Lower lobe of right lung (tissue), 2 donors: Measurements from ENCODE around the gene BID. TPM values are rescaled to one million over a fixed set of nuclear protein-coding genes. Genes with fewer than 3 reads are reported as not detected.
A peak's percentile ranks its signal among the peaks of the same experiment; 100 is the strongest.

ENCODE experiments used
- ATAC-seq, 2 donors: fragments of 200-7000 bp; cut with Tn5 transposase; one replicate each; pipeline ENCODE4 v1.9.1; 2020 to 2022; ENCODE audit warnings: mild to moderate bottlenecking in 2 of 2, moderate library complexity in 2 of 2
- DNase-seq: peaks from one replicate; pipeline ENCODE4 v3.0.0-alpha.2; 2020
- H3K27ac ChIP-seq: fragments of 200-600 bp; one replicate; pipeline ENCODE4 v1.8.0; 2022
- H3K27me3 ChIP-seq: fragments of 200-600 bp; one replicate; pipeline ENCODE4 v1.8.0; 2022; ENCODE audit warnings: low read depth
- H3K36me3 ChIP-seq: fragments of 200-600 bp; one replicate; pipeline ENCODE4 v1.8.0; 2022; ENCODE audit warnings: mild to moderate bottlenecking
- H3K4me1 ChIP-seq: fragments of 200-600 bp; one replicate; pipeline ENCODE4 v1.8.0; 2022
- H3K4me3 ChIP-seq: fragments of 200-600 bp; one replicate; pipeline ENCODE4 v1.8.0; 2022; ENCODE audit warnings: mild to moderate bottlenecking
- H3K9me3 ChIP-seq: fragments of 200-600 bp; one replicate; pipeline ENCODE4 v1.8.0; 2022
- CTCF ChIP-seq: fragments of 200-600 bp; IDR thresholded peaks from one replicate; pipeline ENCODE4 v1.8.0; 2022; ENCODE audit warnings: antibody characterized with exemption, mild to moderate bottlenecking
- intact Hi-C: fragments of 100-400 bp; cut with DNase I; formaldehyde crosslinking; loops from one replicate; pipeline ENCODE4 v1.11.0; 2022
- total RNA-seq: library from RNA; stranded (reverse); fragmentation: NEBNext Ultra II Directional; extraction: Animal tissue kit (Norgen Biotek cat#: 25700); gene quantifications from one replicate; pipeline ENCODE4 v1.2.1, GENCODE V29; 2021
- donor health status: DM: no; HTN: yes; CAD: no; lungs with severe emphysema.

The BID gene
- total RNA-seq, 1 donor from 2014 or later = 34.3 TPM

- intact Hi-C loops = no loop called here
- H3K36me3 ChIP-seq = no peaks in the 10 kb centered on the region
These were observed 61.8 kb downstream of the BID start for GRCh38 chr22:17712441-17712840.

GRCh38 chr22:17710023-17710422 is 64.2 kb downstream of the BID start:
- Histone ChIP-seq H3K27ac (no peak overlapping the region), H3K36me3 (peaks cover 4% of the 10 kb centered on the region), H3K4me3 (no peak overlapping the region), H3K9me3 (no peaks in the 10 kb centered on the region), H3K27me3 (no peaks in the 10 kb centered on the region), H3K4me1 (peaks cover 7% of the 10 kb centered on the region)
- ATAC-seq = no peak
- DNase-seq = no peak
- intact Hi-C loops = no loop called here
- TF ChIP-seq CTCF = no peak

More at GRCh38 chr22:17712441-17712840, 61.8 kb downstream of the BID start:
- no peak for TF ChIP-seq CTCF
- DNase-seq (no peak), ATAC-seq (no peak)
- H3K27ac ChIP-seq = no peak overlapping the region
- no peak overlapping the region for H3K4me3 ChIP-seq
- no peaks in the 10 kb centered on the region for H3K27me3 ChIP-seq
- H3K9me3 ChIP-seq = no peaks in the 10 kb centered on the region
- peaks cover under 1% of the 10 kb centered on the region for H3K4me1 ChIP-seq

GRCh38 chr22:17707526-17707925 is 66.7 kb downstream of the BID start:
- Histone ChIP-seq H3K27ac (peak overlapping the region; percentile 69), H3K36me3 (peaks cover 14% of the 10 kb centered on the region), H3K27me3 (no peaks in the 10 kb centered on the region), H3K9me3 (no peaks in the 10 kb centered on the region), H3K4me3 (peak overlapping the region; percentile 34), H3K4me1 (peaks cover 7% of the 10 kb centered on the region)
- DNase-seq (no peak), ATAC-seq (no peak)
- TF ChIP-seq CTCF = no peak
- intact Hi-C loops = no loop called here

GRCh38 chr22:17706947-17707346 is 67.3 kb downstream of the BID start:
- peak overlapping the region; percentile 69 for H3K27ac ChIP-seq
- no peaks in the 10 kb centered on the region for H3K9me3 ChIP-seq
- no peak for TF ChIP-seq CTCF
- H3K4me3 ChIP-seq = peak overlapping the region; percentile 34
- H3K4me1 ChIP-seq = peaks cover 7% of the 10 kb centered on the region
- peaks cover 20% of the 10 kb centered on the region for H3K36me3 ChIP-seq
- ATAC-seq (no peak), DNase-seq (no peak)
- H3K27me3 ChIP-seq = no peaks in the 10 kb centered on the region
- intact Hi-C loops = no loop called here

GRCh38 chr22:17705951-17706900 is 68.0 kb downstream of the BID start:
- Histone ChIP-seq H3K4me1 (peaks cover 7% of the 10 kb centered on the region), H3K27me3 (no peaks in the 10 kb centered on the region), H3K36me3 (peaks cover 24% of the 10 kb centered on the region), H3K9me3 (no peaks in the 10 kb centered on the region), H3K27ac (peak overlapping the region; percentile 69), H3K4me3 (peak overlapping the region; percentile 34)
- DNase-seq = no peak
- intact Hi-C loops = no loop called here
- no peak for TF ChIP-seq CTCF
- ATAC-seq = peak; percentile 91 to 93
